Neuron (in vitro differentiated cells): ENCODE data around the gene WDR54.

Experiments used
- H2AFZ ChIP-seq: one replicate; pipeline ENCODE4 v1.6.1; 2013; ENCODE audit warnings: low read depth, mild to moderate bottlenecking, inconsistent platforms, low read length, moderate library complexity
- H3K27me3 ChIP-seq: one replicate; pipeline ENCODE4 v1.6.1; 2013; ENCODE audit warnings: low read length; ENCODE audit not compliant: insufficient read depth
- H3K36me3 ChIP-seq: one replicate; pipeline ENCODE4 v1.6.1; 2013; ENCODE audit warnings: low read length; ENCODE audit not compliant: insufficient read depth
- H3K4me1 ChIP-seq: one replicate; pipeline ENCODE4 v1.6.1; 2013; ENCODE audit warnings: low read length; ENCODE audit not compliant: insufficient read depth
- H3K4me3 ChIP-seq: 2 replicates; pipeline ENCODE4 v1.5.1; 2013; ENCODE audit warnings: mild to moderate bottlenecking, low read length, moderate library complexity
- H3K9me3 ChIP-seq: one replicate; pipeline ENCODE4 v1.6.1; 2013; ENCODE audit warnings: low read length

WDR54 gene

DNA sequence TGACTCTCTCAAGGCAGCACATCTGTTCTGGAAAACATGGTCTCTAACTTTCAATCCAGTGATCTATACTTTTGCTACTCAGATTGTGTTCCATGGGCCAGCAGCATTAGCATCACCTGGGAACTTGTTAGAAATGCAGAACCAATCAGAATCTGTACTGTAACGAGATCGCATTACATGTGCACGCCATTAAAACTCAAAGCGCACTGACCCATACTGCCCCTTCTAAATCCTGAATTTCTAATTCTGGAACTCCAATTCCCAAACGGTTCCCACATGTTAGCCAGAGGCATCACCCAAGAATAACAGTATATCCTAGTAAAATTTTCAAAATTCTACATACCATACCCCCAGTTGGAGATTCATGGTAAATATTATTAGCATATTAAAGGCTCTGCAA lies 30.9 kb upstream of the WDR54 start:
- no peaks in the 10 kb centered on the region for H3K27me3 ChIP-seq

DNA sequence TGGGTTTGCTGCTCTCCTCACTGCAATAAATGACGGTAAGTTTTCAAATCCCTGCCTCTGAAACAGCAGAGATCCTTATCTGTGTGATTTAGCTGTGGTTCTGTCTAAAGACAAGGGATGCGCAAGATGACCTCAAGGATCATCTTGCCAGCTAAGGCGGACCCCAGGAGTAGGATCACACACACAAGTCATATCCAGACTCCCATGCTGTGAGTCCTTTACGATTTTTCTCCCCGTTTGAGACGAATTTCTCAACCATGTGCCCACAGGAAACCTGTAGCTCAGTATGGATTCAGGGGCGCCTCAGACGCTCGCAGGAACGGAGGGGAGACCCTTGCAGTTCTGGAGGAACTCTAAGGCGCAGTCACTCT lies 30.3 kb upstream of the WDR54 start:
- H3K9me3 ChIP-seq: no peaks in the 10 kb centered on the region
- peak overlapping the region; percentile 83 for H3K4me3 ChIP-seq
- no peaks in the 10 kb centered on the region for H3K36me3 ChIP-seq
- no peaks in the 10 kb centered on the region for H3K27me3 ChIP-seq
- H2AFZ ChIP-seq: peak overlapping the region; percentile 68
- peaks cover 12% of the 10 kb centered on the region for H3K4me1 ChIP-seq

More for the DNA sequence above, 30.9 kb upstream of the WDR54 start:
- no peaks in the 10 kb centered on the region for H3K9me3 ChIP-seq
- H2AFZ ChIP-seq: no peak overlapping the region
- H3K36me3 ChIP-seq: no peaks in the 10 kb centered on the region
- peaks cover 17% of the 10 kb centered on the region for H3K4me1 ChIP-seq
- peak overlapping the region; percentile 83 for H3K4me3 ChIP-seq

DNA sequence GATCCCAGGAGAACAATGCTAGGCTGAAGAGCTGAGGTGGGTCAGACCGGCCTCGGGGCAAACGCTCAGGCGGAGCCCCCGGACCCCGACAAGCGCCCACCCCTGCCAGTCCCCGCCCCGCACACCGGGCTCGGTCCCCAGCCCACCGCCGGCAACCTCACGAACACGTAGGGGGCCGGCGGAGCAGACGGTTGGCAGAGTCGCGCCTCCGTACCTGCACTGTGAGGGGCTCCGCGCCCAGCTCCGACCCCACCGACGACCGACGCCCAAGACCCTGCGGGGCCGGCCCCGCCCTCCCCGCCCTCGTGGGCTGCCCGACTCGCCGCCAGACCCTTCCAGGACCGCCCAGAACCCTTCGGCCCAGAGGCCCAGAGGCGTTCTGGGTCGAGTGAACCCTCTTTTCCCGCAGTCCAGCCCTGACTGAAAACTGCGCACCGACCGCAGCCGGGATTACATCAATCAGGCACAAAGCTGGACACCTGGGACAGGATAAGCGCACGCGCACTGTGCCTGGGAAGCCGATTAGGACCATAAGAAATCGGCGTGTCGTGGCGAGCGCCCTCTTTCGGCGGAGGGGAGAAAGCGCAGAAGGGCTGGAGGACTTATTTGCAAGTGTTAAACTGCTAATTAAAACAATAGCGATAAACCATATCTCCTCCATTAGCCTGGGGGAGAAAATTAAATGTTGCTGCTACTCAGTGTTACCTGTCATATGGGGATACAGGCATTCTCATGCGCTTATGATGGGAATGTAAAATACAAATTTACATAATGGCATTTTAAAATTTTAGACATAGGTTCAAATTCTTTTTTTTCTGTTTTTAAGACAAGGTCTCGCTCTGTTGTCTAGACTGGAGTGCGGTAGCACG lies 29.7 kb upstream of the WDR54 start:
- H3K9me3 ChIP-seq: no peaks in the 10 kb centered on the region
- no peaks in the 10 kb centered on the region for H3K27me3 ChIP-seq
- H3K4me1 ChIP-seq: peaks cover 12% of the 10 kb centered on the region
- no peaks in the 10 kb centered on the region for H3K36me3 ChIP-seq
- peak overlapping the region; percentile 83 for H3K4me3 ChIP-seq
- peak overlapping the region; percentile 68 for H2AFZ ChIP-seq

DNA sequence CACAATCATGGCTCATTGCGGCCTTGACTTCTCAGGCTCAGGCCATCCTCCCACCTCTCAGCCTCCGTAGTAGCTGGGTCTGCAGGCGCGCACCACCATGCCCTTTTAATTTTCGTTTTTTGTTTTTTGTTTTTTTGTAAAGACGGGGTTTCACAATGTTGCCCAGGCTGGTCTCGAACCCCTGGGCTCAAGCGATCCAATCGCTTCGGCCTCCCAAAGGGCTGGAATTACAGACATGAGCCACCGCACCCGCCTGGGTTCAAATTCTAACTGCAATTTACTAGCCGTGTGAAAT lies 29.1 kb upstream of the WDR54 start:
- Histone ChIP-seq H2AFZ (peak overlapping the region; percentile 68), H3K4me1 (peaks cover 12% of the 10 kb centered on the region), H3K9me3 (no peaks in the 10 kb centered on the region), H3K36me3 (no peaks in the 10 kb centered on the region), H3K4me3 (no peak overlapping the region), H3K27me3 (no peaks in the 10 kb centered on the region)

DNA sequence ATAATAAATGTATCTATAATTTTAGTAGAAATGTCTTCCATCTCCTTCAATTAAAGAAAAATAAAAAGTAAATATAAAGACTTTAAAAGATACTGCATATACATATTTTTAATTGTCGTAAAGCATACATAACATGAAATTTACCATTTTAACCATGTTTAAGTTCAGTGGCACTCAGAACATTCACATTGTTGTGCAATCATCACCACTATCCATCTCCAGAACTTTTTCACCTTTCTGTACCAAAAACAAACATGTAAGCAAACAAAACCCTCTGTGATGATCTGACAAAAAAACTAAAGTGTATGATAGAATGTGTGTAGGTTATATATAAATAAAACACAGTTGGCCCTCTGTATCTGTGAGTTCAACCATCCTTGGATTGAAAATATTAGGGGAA lies 28.0 kb upstream of the WDR54 start:
- Histone ChIP-seq H2AFZ (no peak overlapping the region), H3K4me1 (peaks cover 12% of the 10 kb centered on the region), H3K27me3 (no peaks in the 10 kb centered on the region), H3K9me3 (no peaks in the 10 kb centered on the region), H3K36me3 (no peaks in the 10 kb centered on the region), H3K4me3 (no peak overlapping the region)

DNA sequence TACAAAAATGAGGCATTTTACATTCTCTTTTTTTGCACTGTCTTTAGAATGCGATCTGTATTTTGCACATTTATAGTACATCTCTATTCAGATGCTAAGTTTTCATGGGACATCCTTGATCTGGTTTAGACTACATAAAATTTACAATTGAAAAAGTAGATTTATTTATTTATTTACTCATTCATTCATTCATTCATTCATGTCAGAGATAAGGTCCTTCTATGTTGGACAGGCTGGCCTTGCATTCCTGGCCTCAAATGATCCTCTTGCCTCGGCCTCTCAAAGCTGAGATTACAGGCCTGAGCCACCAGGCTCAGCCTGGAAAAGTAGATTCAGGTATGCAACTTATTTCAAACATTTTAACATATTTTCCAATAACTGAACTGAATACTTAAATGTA lies 25.4 kb upstream of the WDR54 start:
- Histone ChIP-seq H3K27me3 (no peaks in the 10 kb centered on the region), H2AFZ (no peak overlapping the region), H3K4me1 (no peaks in the 10 kb centered on the region), H3K4me3 (no peak overlapping the region), H3K9me3 (no peaks in the 10 kb centered on the region), H3K36me3 (no peaks in the 10 kb centered on the region)

DNA sequence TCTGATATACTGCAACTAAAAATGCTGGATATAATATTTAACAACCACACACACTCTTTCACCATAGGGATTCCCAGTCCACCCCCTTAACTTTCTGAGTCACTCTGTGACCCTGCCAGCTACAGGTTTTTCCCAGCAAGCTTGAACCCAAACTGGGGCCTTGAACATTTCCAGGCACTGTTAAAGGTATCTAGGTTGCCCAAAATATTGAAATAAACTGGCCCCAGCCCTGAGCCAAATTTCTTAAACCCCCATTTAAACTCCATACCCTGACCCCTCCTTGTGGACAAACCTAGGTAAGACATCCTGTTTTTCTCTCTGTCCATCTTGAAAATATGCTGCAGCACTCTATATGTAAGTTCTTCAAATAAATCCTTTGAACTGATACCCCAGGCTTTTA lies 21.7 kb upstream of the WDR54 start:
- H2AFZ ChIP-seq: no peak overlapping the region
- H3K4me1 ChIP-seq: no peaks in the 10 kb centered on the region
- H3K27me3 ChIP-seq: no peaks in the 10 kb centered on the region
- no peaks in the 10 kb centered on the region for H3K36me3 ChIP-seq
- H3K4me3 ChIP-seq: no peak overlapping the region
- H3K9me3 ChIP-seq: no peaks in the 10 kb centered on the region

DNA sequence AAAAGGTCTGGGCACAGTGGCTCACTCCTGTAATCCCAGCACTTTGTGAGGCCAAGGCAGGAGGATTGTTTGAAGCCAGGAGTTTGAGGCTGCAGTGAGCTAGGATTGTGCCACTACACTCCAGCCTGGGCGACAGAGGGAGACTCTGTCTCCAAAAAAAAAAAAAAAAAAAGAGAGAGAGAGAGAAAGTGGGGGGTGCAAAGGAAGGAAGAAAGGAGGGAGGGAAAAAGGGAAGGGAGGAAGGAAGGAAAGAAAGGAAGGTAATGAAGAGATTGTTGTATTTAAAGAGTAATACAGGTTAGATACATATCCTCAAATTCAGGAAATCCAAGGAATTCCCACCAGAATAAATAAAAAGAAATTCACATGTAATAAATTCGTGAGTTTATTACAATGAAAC lies 19.6 kb upstream of the WDR54 start:
- no peaks in the 10 kb centered on the region for H3K9me3 ChIP-seq
- H2AFZ ChIP-seq: no peak overlapping the region
- no peak overlapping the region for H3K4me3 ChIP-seq
- no peaks in the 10 kb centered on the region for H3K4me1 ChIP-seq
- H3K27me3 ChIP-seq: peaks cover 1% of the 10 kb centered on the region
- H3K36me3 ChIP-seq: no peaks in the 10 kb centered on the region

DNA sequence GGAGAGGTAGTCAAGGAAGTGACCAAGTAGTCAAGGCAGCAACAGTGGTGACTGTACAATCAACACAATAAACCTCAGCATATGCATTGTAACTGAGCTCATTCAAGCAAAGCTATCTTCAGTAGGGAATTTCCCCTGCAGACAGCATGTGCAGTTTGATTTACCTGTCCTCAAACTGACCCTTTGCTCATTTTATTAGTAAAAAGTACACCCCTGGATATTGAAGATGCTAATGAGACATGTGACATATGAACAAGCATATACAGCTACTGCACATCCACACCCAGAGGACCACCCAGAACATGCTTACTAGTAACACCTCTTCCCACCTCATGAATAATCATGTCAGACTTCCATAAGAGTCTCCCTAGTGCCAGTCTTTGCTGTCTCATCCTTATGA lies 15.5 kb upstream of the WDR54 start:
- H3K4me1 ChIP-seq: no peaks in the 10 kb centered on the region
- H3K4me3 ChIP-seq: no peak overlapping the region
- H3K36me3 ChIP-seq: no peaks in the 10 kb centered on the region
- H3K9me3 ChIP-seq: no peaks in the 10 kb centered on the region
- no peak overlapping the region for H2AFZ ChIP-seq
- H3K27me3 ChIP-seq: peaks cover 2% of the 10 kb centered on the region

DNA sequence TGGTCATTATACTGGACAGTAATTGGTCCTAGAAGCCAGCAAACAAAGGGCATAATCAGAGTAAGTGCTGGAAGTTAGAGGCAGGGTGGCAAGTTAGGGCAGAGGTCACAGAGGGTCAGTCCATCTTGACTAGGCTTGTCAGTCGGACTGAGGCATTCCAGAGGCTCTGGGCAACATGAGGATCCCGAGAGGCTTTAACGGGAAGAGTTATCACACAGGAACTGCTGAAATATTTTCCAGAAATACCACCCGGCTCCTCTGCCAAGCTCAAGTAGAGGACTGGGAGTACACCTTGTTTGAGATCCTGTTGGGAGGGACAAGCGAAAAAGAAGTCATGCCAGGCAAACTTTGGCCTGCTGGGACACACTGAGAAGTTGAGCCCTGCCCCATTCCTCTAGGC lies 13.8 kb upstream of the WDR54 start:
- H3K36me3 ChIP-seq: no peaks in the 10 kb centered on the region
- peaks cover 5% of the 10 kb centered on the region for H3K27me3 ChIP-seq
- no peaks in the 10 kb centered on the region for H3K9me3 ChIP-seq
- H3K4me3 ChIP-seq: no peak overlapping the region
- H2AFZ ChIP-seq: no peak overlapping the region
- no peaks in the 10 kb centered on the region for H3K4me1 ChIP-seq

DNA sequence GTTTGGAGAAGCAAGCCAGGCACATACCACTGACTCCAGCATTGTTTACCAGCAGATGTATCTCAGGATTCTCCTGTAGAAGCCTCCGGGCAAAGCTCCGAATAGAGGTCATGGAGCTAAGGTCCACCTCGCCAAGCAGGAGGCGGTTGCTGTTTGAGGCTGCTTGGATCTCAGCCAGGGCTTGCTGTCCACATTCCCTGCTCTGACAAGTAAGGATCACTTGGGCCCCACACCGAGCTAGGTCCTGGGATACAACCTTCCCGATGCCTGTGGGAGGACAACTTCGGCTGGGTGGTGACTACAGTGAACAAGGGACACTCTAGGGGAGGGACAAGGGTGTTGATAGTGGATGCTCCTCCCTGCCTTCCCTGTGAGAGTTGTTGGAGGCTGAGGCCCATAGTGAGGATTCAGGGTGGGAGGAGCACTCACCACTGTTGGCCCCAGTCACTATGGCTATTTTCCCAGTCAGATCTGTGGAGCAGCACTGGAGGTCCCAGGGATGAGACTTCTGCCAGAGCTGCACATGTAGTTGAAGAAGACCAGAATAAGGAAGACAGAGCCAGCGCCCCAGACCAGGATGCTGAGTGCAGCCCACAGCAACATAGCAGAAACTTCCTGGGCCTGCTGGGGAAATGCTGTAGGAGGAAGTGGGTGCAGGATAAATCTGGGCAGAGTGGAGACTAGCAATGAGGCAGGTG lies 8.4 kb upstream of the WDR54 start:
- peaks cover 3% of the 10 kb centered on the region for H3K27me3 ChIP-seq
- H3K4me3 ChIP-seq: no peak overlapping the region
- no peak overlapping the region for H2AFZ ChIP-seq
- peaks cover 2% of the 10 kb centered on the region for H3K9me3 ChIP-seq
- no peaks in the 10 kb centered on the region for H3K36me3 ChIP-seq
- no peaks in the 10 kb centered on the region for H3K4me1 ChIP-seq

DNA sequence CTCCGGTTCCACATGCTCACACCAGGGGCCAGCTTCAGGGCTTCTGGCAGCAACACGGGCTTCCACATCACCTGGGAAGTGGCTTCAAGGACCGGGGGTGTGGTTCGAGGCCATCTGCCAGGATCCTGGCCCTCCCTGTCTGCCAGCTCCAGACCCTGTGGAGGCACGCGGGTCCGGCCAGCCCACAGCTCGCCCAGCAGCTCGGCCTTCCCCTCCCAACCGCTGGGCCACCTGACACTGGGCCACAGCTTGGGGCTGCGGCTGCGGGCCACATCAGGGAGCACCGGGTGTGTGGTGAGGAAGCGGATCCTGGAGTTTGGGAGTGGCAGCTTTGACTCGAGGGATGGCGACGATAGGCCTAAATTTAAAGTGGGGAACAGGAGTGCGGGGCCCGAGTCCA lies 7.1 kb upstream of the WDR54 start:
- peaks cover 3% of the 10 kb centered on the region for H3K27me3 ChIP-seq
- peaks cover 2% of the 10 kb centered on the region for H3K9me3 ChIP-seq
- no peaks in the 10 kb centered on the region for H3K4me1 ChIP-seq
- no peaks in the 10 kb centered on the region for H3K36me3 ChIP-seq
- H3K4me3 ChIP-seq: no peak overlapping the region
- no peak overlapping the region for H2AFZ ChIP-seq

DNA sequence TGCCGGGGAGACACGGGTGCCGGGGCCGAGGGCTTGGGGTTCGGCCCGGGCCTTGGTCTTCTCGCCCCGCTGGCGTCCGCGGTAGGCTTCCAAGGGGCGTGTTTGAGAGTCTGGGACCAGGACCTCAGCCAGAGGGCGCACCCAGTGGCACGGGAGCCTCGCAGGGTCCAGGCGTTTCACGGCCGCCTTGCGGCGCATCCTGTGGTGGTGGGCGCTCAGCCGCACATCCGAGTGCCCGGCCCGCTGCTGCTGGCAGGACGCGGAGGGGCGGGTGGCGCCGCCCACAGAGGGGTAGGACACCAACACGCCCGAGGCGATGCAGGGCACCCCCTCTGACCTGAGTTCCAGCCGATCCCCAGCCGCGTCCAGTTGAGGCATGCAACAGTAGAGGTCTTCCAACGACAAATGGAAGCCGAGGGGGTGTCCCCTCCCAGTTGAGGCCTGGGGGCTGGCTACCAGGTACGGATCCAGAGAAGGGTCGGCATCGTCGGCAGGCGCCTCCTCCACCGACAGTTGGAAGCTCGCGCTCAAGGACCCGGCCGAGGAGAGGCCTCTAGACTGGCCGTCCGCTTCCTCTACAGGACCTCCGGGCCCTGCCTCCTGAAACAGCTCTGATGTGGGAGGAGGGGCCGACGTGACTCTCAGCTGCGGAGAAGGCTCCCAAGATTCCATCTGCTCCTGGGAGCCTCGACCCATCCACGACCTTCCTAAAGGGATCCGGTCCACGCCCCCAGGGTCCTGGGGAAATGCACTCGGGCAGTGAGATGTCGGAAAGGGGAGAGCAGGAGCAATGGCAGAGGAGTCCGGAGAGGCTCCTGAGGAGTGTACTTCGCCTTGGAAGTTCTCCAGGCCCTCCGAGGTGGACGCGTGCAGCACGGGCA lies 6.4 kb upstream of the WDR54 start:
- H3K9me3 ChIP-seq: peaks cover 2% of the 10 kb centered on the region
- H2AFZ ChIP-seq: no peak overlapping the region
- no peaks in the 10 kb centered on the region for H3K4me1 ChIP-seq
- H3K27me3 ChIP-seq: peaks cover 3% of the 10 kb centered on the region
- H3K4me3 ChIP-seq: no peak overlapping the region
- no peaks in the 10 kb centered on the region for H3K36me3 ChIP-seq
